Measurements from ENCODE around the gene GNB2.

Gene GNB2

DNA sequence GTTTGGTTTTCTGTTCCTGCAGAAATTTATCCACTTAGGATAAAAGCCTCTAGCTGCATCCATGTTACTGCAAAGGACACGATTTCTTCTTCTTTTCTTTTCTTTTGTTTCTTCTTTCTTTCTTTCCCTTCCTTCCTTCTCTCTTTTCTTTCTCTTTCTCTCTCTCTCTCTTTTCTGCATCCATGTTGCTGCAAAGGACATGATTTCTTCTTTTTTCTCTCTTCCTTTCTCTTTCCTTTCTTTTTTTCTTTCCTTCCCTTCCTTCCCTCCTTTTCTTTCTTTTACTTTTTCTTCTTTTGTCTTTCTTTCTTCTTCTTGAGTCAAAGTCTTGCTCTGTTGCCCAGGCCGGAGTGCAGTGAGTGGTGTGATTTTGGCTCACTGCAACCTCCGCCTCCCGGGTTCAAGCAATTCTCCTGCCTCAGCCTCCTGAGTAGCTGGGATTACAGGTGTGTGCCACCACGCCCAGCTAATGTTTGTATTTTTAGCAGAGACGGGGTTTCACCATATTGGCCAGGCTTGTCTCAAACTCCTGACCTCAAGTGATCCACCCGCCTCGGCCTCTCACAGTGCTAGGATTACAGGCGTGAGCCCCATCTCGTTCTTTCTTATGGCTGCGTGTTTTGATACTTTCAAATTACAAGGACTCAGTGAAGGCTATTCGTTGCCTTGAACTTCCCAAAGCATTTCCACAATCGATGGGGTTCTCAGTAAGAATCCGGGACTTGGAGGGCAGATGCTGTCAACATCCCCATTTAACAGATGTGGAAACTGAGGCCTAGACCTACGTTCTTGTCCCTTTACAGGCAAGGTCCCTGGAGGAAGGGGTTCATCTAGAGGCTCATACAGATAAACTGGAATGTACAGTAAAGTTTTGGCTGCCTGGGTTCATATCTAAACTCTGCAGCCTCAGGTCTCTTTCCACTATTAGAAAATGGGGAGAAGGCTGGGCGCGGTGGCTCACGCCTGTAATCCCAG lies 1.9 kb upstream of the GNB2 start:
- no peak for DNase-seq (ENCODE audit: low spot score)
- TF ChIP-seq, protein P1, sequence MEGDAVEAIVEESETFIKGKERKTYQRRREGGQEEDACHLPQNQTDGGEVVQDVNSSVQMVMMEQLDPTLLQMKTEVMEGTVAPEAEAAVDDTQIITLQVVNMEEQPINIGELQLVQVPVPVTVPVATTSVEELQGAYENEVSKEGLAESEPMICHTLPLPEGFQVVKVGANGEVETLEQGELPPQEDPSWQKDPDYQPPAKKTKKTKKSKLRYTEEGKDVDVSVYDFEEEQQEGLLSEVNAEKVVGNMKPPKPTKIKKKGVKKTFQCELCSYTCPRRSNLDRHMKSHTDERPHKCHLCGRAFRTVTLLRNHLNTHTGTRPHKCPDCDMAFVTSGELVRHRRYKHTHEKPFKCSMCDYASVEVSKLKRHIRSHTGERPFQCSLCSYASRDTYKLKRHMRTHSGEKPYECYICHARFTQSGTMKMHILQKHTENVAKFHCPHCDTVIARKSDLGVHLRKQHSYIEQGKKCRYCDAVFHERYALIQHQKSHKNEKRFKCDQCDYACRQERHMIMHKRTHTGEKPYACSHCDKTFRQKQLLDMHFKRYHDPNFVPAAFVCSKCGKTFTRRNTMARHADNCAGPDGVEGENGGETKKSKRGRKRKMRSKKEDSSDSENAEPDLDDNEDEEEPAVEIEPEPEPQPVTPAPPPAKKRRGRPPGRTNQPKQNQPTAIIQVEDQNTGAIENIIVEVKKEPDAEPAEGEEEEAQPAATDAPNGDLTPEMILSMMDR (IDR thresholded peaks at IDR 0.05; ENCODE audit: poor library complexity, severe bottlenecking) = no peak
- Histone ChIP-seq H3K27me3 (ENCODE audit: insufficient read depth, poor library complexity, severe bottlenecking) (no peaks in the 10 kb centered on the region), H3K4me1 (ENCODE audit: insufficient read depth, poor library complexity, severe bottlenecking) (no peaks in the 10 kb centered on the region), H3K4me3 (ENCODE audit: severe bottlenecking) (no peak overlapping the region), H3K36me3 (ENCODE audit: low read depth) (peaks cover 3% of the 10 kb centered on the region), H3K27ac (ENCODE audit: poor library complexity, severe bottlenecking) (no peak overlapping the region), H3K9me3 (ENCODE audit: severe bottlenecking) (no peaks in the 10 kb centered on the region)
- no peak for ATAC-seq (ENCODE audit: low read depth)

DNA sequence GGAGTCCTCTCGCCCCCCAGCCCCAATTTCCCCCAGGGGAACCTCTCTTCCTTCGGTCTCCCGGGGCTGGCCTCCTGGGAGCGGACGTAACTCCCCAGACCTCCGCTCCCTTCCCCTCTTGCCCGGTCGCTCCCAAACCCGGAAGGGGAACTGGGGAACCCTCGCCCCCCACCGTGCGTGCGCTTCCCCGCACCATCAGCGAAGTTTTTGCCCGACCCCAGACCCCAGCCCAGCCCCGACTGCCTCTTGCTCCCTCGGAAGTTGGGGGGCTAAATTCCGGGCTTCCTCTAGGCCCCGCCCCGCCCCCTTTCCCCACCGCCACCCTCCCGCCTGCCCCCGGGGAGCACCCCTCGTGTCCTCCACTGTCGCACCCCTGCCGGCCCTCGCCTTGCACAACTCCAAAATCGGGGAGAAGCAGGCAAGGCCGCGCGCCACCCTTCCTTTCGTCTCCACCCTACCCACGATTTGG lies 436 bp downstream of the GNB2 start:
- H3K27ac ChIP-seq (ENCODE audit: poor library complexity, severe bottlenecking) = peak overlapping the region; percentile 75

DNA sequence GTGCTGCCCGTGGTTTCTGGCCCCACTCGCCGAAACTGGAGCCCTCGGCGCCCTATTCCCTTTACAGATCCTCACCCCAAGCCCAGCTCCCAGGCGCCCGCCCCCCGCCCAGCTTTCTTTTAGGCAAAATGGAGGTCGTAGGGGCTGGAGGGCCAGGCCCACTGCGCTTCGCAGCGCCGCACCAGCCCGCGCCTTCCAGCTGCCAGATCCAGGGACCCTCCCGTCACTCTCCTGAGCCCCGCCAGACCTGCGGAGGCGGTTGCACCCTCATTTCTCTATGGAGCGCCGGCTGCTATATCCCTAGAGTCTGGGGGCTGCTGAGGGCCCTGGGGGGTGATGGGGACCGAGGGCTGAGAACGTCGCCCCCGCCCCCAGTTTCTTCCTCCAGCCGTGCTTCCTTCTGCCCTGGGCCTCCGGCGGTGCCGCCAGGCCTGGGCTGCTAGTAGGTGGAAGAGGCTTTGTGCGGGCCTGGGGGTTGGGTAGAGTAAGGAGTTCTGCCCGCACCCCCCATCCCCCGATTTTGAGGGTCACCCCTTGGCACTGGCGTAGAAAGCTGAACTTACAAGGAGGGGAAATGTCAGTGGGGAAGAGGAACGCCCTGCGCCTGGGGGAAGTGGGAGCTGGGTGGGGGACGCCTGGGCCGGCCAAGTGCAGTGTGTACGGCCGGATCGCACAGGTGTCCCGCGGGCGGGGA lies 1.0 kb downstream of the GNB2 start:
- Histone ChIP-seq H3K9me3 (ENCODE audit: severe bottlenecking) (no peaks in the 10 kb centered on the region), H3K27ac (ENCODE audit: poor library complexity, severe bottlenecking) (peak overlapping the region; percentile 75), H3K4me1 (ENCODE audit: insufficient read depth, poor library complexity, severe bottlenecking) (no peaks in the 10 kb centered on the region), H3K36me3 (ENCODE audit: low read depth) (peaks cover 33% of the 10 kb centered on the region), H3K4me3 (ENCODE audit: severe bottlenecking) (peak overlapping the region; percentile 92), H3K27me3 (ENCODE audit: insufficient read depth, poor library complexity, severe bottlenecking) (no peaks in the 10 kb centered on the region)
- ATAC-seq (ENCODE audit: low read depth) (no peak), DNase-seq (ENCODE audit: low spot score) (no peak)
- TF ChIP-seq, protein P1 (IDR thresholded peaks at IDR 0.05; ENCODE audit: poor library complexity, severe bottlenecking) = no peak

More for the DNA sequence above, 436 bp downstream of the GNB2 start:
- TF ChIP-seq, protein P1 (IDR thresholded peaks at IDR 0.05; ENCODE audit: poor library complexity, severe bottlenecking) = no peak
- H3K4me3 ChIP-seq (ENCODE audit: severe bottlenecking) = peak overlapping the region; percentile 92
- peaks cover 27% of the 10 kb centered on the region for H3K36me3 ChIP-seq (ENCODE audit: low read depth)
- no peaks in the 10 kb centered on the region for H3K27me3 ChIP-seq (ENCODE audit: insufficient read depth, poor library complexity, severe bottlenecking)
- H3K4me1 ChIP-seq (ENCODE audit: insufficient read depth, poor library complexity, severe bottlenecking) = no peaks in the 10 kb centered on the region
- ATAC-seq (ENCODE audit: low read depth) = no peak
- no peak for DNase-seq (ENCODE audit: low spot score)
- no peaks in the 10 kb centered on the region for H3K9me3 ChIP-seq (ENCODE audit: severe bottlenecking)

DNA sequence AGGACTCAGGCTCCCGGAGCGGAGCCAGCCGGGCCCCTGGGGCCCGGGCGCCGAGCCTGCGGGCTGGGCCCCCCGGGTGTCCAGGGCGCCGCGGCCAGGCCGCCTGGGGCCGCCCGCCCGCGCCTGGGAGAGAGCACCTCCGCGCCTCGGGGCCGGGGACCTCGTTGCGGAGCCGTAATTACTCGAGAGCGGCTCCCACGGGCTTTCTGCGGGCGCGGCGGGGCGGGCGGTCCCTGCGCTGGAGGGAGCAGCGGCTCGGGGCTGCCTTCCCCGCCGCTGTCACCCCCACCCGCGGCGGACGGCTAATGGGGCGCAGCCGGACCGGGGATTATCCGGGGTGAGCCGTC lies 1.5 kb downstream of the GNB2 start:
- DNase-seq (ENCODE audit: low spot score) (no peak), ATAC-seq (ENCODE audit: low read depth) (no peak)
- H3K9me3 ChIP-seq (ENCODE audit: severe bottlenecking) = no peaks in the 10 kb centered on the region
- peak overlapping the region; percentile 92 for H3K4me3 ChIP-seq (ENCODE audit: severe bottlenecking)
- peak overlapping the region; percentile 75 for H3K27ac ChIP-seq (ENCODE audit: poor library complexity, severe bottlenecking)
- H3K36me3 ChIP-seq (ENCODE audit: low read depth) = peaks cover 35% of the 10 kb centered on the region
- H3K27me3 ChIP-seq (ENCODE audit: insufficient read depth, poor library complexity, severe bottlenecking) = no peaks in the 10 kb centered on the region
- TF ChIP-seq, protein P1 (IDR thresholded peaks at IDR 0.05; ENCODE audit: poor library complexity, severe bottlenecking) = no peak
- no peaks in the 10 kb centered on the region for H3K4me1 ChIP-seq (ENCODE audit: insufficient read depth, poor library complexity, severe bottlenecking)
